ENCODE results near the gene FARS2. TPM values are rescaled to one million over a fixed set of nuclear protein-coding genes. Genes with fewer than 3 reads are reported as not detected.
A peak's percentile ranks its signal among the peaks of the same experiment; 100 is the strongest.

Gene FARS2
- total and polyA plus RNA-seq, 2 of the 13 experiments (the other 11 are each of a cell fraction or from before 2014, with no cell fraction given): 15.4 to 26.0 TPM

DNA sequence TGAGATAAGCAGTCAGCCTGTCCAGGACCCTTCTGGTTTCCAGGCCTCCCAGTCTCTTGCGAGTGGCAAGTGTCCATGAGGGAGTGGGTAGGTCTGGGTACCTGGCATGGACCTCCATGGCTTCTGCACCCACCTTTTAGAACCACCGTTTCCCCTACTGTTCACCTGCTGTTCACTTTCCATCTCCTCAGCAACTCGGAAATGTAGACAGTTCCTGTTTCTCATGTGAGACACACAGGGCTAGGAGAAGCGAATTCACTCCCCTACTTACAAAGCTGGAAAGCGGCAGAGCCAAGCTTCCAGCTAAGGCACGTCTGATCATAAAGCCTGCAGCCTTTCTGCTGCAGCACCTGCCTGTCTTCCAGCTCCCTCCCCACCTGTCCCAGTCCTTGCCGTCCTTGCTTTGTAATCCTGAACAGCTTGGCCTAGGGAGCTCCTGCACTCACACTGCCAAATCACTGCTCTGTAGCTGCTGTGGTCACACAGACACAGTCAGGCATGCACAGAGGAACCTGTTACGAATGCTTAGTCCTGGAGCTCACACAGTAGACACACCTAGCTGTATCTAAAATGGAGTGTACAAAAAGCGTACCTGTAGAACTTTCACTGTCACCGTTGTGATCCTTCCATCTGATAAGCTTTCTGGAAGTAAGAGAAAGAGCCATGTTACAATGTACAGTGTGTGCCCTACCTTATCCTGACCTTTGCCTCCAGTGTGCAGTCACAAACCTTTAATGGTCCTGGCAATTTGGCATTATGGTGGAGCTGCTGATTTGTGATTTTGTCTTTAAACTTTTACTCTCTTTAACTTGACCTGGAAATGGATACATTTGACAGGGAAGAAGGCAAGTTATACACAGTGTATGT is 451.3 kb downstream of the FARS2 start:
- in situ Hi-C loops (cut with HindIII; ENCODE audit: extremely low pct_ligation_motif_present, low pct_unique_long_range_greater_than_20kb) (no loop called here), intact Hi-C loops (cut with micrococcal nuclease; ENCODE audit: unreplicated experiment) (loop anchor here (2.0 kb wide), 1 partner anchor 18 kb away; no protein-coding TSS in a partner anchor)
- H3K4me2 ChIP-seq (ENCODE audit: low read depth, low read length): peak overlapping the region; percentile 40
- 59% methylated on average over 10 of the region's 10 CpGs for WGBS (ENCODE audit: low lambda C conversion rate)
- H2AFZ ChIP-seq (ENCODE audit: low read length): no peak overlapping the region
- no TSS peak for BruUV-seq (replicated peaks)
- no peak overlapping the region for H3K27ac ChIP-seq (ENCODE audit: extremely low read length, insufficient read depth, low read length)
- CTCF ChIA-PET (ENCODE audit: low intra/inter-chr PET ratio, low total read pairs): no interaction called here
- DNase-seq (ENCODE audit: low spot score): no peak
- ATAC-seq: peak; percentile 61
- no peaks in the 10 kb centered on the region for H3K27me3 ChIP-seq (ENCODE audit: control insufficient read depth in 1 of 2, insufficient read depth in 2 of 2, low read length in 2 of 2)
- H3K4me3 ChIP-seq (replicated peaks in 1 of 3; ENCODE audit: insufficient read depth in 1 of 3, low read depth in 2 of 3, low read length in 3 of 3): no peak overlapping the region
- H3K9ac ChIP-seq (ENCODE audit: insufficient read depth, low read depth, low read length): no peak overlapping the region
- H4K20me1 ChIP-seq (ENCODE audit: insufficient read depth, low read length): 0 out of 2 replicates have a peak, but pooled peaks cover 3% of the 10 kb centered on the region
- FAIRE-seq: no peak
- peaks cover 25% of the 10 kb centered on the region for H3K4me1 ChIP-seq (ENCODE audit: insufficient read depth, low read length)
- no peaks in the 10 kb centered on the region for H3K36me3 ChIP-seq (replicated peaks in 1 of 2; ENCODE audit: control insufficient read depth in 1 of 2, insufficient read depth in 2 of 2, low read length in 2 of 2)
- H3K9me3 ChIP-seq (ENCODE audit: low read length): peaks cover 12% of the 10 kb centered on the region
- H3K79me2 ChIP-seq (ENCODE audit: insufficient read depth, low read length): no peaks in the 10 kb centered on the region
- POLR2A ChIA-PET: no interaction called here
- TF ChIP-seq, protein P1, sequence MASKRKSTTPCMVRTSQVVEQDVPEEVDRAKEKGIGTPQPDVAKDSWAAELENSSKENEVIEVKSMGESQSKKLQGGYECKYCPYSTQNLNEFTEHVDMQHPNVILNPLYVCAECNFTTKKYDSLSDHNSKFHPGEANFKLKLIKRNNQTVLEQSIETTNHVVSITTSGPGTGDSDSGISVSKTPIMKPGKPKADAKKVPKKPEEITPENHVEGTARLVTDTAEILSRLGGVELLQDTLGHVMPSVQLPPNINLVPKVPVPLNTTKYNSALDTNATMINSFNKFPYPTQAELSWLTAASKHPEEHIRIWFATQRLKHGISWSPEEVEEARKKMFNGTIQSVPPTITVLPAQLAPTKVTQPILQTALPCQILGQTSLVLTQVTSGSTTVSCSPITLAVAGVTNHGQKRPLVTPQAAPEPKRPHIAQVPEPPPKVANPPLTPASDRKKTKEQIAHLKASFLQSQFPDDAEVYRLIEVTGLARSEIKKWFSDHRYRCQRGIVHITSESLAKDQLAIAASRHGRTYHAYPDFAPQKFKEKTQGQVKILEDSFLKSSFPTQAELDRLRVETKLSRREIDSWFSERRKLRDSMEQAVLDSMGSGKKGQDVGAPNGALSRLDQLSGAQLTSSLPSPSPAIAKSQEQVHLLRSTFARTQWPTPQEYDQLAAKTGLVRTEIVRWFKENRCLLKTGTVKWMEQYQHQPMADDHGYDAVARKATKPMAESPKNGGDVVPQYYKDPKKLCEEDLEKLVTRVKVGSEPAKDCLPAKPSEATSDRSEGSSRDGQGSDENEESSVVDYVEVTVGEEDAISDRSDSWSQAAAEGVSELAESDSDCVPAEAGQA (IDR thresholded peaks at IDR 0.05; ENCODE audit: low read depth): no peak
- TF ChIP-seq, protein P1 (CRISPR knock-in tag; IDR thresholded peaks at IDR 0.05; ENCODE audit: borderline replicate concordance): no peak
- TF ChIP-seq HNF4A (CRISPR knock-in tag; IDR thresholded peaks at IDR 0.05) (peak; percentile 32; the same call in 1 of the 2 replicates), ZBTB7B (CRISPR knock-in tag; IDR thresholded peaks at IDR 0.05) (no peak), ZNF224 (CRISPR knock-in tag; IDR thresholded peaks at IDR 0.05) (peak; percentile 88), ZNF30 (CRISPR knock-in tag; IDR thresholded peaks at IDR 0.05) (0 out of 2 replicates have a peak, but pooled peaks have one; percentile 44), NR3C1 (CRISPR knock-in tag; IDR thresholded peaks at IDR 0.05) (no peak), SNAPC2 (CRISPR knock-in tag; IDR thresholded peaks at IDR 0.05) (no peak), SIN3A (IDR thresholded peaks at IDR 0.05; ENCODE audit: borderline replicate concordance, low read depth, low read length) (no peak), ZNF777 (CRISPR knock-in tag; IDR thresholded peaks at IDR 0.05) (no peak), ZFP36 (IDR thresholded peaks at IDR 0.05; ENCODE audit: borderline replicate concordance, low read depth, low read length, partially characterized antibody) (no peak)
- TF ChIP-seq, protein P2, sequence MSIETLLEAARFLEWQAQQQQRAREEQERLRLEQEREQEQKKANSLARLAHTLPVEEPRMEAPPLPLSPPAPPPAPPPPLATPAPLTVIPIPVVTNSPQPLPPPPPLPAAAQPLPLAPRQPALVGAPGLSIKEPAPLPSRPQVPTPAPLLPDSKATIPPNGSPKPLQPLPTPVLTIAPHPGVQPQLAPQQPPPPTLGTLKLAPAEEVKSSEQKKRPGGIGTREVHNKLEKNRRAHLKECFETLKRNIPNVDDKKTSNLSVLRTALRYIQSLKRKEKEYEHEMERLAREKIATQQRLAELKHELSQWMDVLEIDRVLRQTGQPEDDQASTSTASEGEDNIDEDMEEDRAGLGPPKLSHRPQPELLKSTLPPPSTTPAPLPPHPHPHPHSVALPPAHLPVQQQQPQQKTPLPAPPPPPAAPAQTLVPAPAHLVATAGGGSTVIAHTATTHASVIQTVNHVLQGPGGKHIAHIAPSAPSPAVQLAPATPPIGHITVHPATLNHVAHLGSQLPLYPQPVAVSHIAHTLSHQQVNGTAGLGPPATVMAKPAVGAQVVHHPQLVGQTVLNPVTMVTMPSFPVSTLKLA (IDR thresholded peaks at IDR 0.05): 0 out of 2 replicates have a peak, but pooled peaks have one; percentile 15
- TF ChIP-seq, protein P3, sequence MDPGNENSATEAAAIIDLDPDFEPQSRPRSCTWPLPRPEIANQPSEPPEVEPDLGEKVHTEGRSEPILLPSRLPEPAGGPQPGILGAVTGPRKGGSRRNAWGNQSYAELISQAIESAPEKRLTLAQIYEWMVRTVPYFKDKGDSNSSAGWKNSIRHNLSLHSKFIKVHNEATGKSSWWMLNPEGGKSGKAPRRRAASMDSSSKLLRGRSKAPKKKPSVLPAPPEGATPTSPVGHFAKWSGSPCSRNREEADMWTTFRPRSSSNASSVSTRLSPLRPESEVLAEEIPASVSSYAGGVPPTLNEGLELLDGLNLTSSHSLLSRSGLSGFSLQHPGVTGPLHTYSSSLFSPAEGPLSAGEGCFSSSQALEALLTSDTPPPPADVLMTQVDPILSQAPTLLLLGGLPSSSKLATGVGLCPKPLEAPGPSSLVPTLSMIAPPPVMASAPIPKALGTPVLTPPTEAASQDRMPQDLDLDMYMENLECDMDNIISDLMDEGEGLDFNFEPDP (CRISPR knock-in tag; conservative IDR thresholded peaks at IDR 0.05): 0 out of 2 replicates have a peak, but pooled peaks have one; percentile 47

Measured in HepG2 (cell line).